ENCODE measurements around the gene SH3GLB1.

SH3GLB1 gene

DNA sequence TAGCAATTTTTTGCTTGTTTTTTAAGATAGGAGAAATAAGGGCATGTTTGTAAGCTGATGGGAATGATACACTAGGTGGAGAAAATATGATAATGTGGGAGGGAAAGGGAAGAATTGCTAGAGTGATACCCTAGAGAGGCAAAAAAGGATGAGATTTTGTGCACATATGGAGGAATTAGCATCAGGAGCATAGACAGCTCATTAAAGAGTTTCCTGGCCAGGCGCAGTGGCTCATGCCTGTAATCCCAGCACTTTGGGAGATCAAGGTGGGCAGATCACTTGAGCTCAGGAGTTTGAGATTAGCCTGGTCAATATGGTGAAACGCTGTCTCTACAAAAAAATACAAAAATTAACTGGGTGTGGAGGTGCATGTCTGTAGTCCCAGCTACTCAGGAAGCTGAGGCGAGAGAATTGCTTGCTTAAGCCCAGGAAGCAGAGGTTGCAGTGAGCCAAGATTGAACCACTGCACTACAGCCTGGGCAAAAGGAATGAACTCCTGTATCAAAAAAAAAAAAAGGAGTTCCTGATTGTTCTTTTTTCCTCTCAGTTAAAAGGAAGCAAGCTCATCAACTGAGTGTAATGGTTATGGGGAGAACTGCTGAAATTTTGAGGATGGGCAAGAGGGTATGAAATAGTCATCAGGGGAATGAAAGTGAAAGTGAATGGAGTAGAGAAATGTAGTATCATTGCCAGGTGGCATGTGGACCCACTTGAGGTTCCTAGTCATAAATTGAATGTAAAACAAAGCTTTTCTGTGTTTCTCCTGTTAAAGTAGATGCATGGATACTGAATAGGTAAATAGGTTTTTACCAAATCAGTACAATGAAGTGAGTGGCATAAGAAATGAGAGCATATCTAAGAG, 35.5 kb downstream of the SH3GLB1 start:
- DNase-seq, result no peak

DNA sequence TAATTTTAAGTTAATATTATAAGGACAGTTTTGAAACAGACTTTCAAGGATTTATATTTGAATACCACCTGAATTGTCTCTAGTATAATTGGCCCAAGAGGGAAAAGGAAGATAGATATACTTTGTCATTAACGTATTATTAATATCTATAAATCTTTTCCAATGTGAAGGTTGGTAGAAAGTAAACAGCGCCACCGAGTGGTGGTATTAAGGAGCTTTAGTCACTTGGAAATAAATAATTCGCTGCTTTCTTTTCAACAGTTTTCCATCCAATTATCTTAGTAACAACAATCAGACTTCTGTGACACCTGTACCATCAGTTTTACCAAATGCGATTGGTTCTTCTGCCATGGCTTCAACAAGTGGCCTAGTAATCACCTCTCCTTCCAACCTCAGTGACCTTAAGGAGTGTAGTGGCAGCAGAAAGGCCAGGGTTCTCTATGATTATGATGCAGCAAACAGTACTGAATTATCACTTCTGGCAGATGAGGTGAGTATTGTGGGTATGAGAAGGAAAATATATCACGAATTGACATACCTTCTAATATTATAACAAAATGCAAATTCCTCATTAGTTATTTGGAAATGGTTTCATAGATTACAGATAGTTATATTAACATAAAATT, 37.7 kb downstream of the SH3GLB1 start:
- DNase-seq, result no peak

DNA sequence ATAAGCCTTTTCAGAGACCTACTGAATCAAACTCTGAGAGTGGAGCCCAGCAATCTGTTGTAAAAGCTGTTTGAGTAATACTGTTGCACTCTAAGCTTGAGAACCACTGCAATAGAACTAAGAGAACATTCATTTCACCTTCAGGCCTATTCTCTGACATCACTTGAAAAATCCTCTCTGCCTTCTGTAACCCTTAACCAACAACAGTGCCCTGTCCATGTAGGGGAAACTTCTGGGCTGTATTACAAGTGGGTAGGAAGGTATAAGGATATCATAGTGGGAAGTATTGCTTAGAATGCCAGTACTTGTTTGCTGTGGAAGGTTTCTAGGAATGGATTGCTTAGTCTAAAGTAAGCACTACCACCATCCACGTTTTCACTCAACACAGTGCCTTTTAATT, 42.9 kb downstream of the SH3GLB1 start:
- DNase-seq, result no peak

DNA sequence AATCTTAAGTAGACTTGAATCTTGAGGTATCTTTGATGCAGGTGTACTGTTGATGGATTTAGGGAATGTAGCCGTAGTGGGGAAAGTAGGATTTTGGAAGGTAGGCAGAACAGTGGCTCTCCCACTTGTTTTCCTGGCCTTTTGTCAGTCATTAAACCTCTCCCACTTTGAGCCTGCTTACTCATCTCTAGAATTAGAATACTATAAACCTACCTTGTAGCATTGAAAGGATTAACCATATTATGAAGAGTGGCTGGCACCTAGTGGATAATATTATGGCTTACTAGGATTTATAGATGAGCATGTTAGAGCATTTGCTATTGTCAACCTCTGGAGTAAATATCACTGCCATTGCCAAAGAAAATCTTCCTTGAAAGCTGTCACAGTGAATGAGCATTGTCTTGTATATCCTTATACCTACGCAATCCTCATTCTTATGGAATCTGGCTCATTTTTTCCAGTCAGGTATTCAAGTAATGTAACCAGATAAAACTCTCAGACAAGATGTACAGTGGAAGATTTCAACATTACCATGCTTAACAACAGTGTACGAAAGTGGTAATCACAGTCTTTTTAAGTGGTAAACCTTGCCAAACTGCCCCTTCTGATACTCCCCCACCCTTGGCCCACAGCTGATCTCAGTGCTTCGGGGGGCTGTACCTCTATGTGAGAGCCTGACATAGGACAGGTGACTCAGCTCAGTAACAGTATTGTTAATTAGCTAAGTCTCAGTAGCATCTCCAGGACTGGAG, 44.4 kb downstream of the SH3GLB1 start:
- DNase-seq, result no peak

DNA sequence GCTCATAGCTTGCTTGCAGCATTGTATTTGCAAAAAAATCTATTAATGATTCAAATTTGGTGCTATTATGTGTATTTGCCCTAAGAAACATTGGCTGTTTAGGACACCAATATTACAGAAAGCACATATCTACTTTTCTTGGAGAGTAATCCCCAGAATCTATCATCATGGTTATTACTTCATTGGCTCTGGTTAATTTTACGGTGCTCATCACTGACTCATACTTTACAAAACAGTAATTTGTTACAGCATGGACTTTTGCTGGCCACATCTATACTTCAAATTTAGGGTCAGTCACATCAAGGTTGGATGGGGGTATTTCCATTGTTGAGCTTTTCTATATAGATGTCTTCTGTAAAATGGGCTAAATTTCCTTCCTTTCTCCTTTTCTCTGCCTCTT, 45.7 kb downstream of the SH3GLB1 start:
- no peak for DNase-seq

DNA sequence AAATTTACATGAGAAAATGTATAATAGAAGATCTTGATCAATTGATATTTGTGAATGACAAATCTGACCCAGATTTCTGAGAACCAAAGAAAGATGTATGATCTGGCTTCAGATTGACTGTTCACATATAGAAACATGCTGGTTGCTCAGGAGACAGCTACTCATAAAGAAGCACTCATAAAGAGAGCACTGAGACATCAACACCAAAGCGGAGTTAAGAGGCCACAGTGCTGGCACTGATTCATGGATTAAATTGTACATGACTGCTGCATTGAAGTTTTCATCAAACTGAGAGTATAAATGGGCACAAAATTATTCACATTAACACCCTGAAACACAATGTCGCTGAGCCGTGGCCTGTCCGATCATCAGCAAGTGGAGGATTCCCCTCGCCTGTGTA, 46.2 kb downstream of the SH3GLB1 start:
- no peak for DNase-seq

DNA sequence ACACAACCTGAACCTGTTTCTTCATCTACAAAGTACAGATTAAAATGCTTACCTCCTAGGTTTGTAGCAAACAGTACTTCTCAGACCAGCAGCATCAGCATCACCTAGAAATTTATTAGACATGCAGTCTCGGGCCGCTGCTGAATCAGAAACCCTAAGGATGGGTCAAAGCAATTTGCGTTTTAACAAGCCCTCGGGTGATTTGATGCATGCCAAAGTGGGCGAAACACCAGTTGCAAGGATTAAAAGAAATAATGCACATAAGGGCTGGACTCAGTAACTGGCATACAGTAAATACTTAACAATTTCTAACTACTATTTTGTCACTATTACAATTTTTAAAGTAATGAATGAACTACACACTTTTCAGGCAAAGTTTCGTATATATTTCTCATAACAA, 47.5 kb downstream of the SH3GLB1 start:
- DNase-seq, result no peak

DNA sequence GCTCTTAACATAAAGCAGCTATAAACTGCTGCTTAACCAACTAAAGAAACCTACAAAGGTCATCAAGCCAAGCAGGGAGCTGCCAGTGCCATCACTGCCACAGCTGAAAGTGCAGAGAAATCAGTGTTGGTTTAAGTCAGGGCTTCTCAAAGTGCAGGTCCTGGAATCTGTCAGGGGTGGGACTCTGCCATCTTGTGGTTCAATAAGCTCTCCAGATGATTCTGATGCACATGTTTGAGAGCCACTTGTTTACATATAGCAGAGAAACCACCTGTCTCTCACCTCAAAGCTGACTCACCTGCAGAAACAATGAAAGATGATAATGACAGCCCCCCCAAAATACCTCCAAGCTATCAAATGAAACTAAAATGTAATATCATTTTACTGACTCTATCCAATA, 49.3 kb downstream of the SH3GLB1 start:
- DNase-seq, result no peak

DNA sequence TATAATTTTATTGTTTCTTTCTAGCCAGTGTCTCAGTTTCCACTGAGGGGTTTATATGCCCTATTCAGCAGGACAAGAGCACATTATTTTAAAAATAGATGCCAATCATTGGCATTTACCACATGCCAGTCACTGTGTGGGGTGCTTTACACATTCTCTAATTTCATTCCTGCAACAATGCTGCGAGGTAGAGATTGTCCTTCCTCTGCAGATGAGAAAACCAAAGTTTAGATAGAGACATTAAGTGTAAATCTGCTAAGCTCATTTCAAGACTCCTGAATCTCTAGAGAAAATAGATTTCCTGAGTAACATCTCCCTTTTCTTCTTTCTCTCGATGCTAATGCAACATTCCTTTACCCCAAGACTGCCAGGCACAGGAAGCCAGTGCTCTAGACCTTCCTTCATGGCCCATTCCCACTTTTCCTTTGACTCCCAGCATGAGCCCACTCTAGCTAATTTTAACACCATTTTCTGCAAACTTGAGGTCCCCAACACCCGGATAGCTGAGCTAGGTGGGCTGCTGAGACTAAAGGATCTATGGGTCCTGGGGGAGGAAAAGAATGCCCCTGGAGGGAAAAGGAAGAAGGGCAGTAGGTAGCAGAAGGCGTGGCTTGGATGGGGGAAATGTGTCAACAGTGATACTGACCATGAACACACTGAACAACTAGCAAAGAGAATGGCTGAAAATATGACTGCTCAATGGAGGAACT, 50.0 kb downstream of the SH3GLB1 start:
- no peak for DNase-seq

DNA sequence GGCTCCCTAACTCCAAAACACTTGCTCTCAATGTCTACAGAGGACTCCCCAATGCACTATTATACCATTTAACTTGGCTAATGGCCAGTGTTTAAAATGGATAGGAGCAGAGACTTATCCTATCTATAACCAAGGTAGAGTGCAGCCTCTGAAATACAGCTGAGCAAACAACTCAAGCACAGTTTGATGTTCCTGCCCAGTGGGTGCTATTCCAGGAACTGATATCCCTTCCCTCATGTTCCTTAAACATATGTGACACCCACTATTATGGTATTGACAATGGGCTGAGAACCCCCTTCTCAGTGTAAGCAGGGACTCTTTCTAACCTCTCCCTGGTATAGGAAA, 51.7 kb downstream of the SH3GLB1 start:
- no peak for DNase-seq

DNA sequence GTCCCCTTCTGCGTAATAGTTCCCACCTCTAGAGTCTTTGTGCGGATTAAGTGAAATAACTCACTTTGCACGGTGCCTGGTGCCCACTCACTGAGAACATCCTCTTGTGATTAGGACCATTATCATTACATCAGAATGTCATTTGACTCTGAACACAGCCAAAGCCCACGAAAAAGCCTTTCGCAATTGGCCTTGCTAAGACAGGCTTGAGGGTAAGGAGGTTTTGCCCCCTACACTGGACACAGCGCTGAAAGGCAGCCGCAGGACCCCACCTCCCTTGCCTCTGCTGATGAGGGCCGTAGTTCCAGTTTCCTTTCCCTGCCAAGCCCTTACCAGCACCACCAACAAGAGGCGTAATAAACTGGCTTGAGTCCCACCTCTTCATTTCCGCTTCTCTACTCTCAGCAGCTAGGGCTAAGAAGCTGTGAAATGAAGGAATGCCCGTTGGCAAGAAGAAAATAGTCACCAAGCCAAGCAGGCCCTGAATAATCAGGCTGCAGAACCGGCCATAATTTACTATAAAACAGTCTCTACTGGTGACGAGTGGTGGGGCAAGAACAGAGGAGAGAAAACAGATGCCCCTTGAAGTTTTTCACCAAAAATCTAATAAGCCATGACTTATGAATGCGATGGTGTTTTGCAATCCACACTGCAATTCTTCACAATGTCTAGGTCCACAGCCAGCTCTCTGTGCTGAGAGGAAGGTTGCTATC, 53.1 kb downstream of the SH3GLB1 start:
- DNase-seq, result no peak

DNA sequence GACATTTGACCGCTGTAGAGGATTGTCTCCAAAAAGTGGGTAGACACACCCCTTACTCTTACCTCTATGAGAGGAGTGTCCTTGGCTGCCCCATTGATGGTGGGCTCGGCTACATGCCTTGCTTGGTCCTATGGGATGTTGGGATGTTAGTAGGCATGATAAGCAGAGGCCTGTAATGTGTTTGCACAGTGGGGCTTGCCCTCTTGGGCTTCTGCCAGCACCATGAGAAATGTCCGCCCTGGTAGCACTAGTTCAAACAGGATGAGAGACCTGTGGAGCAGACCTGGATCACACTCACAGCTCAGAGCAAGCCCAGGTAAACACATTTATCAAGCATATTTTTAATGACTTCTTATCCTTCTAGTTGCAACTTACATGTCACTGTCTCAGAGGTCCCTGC, 54.2 kb downstream of the SH3GLB1 start:
- DNase-seq, result no peak

DNA sequence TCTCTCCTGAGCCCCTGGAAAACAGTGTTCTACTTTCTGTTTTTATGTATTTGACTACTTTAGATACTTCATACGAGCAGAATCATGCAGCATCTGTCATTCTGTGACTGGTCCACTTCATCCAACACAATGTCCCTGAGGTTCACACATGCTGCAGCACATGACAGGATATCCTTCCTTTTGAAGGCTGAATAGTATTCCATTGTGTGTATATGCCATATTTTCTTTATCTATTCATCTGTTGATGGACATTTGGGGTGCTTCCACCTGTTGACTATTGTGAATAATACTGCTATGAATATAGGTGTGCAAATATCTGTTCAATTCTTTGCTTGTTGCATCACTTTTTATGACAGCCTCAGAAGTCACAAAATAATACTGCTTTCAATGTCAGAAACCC, 55.8 kb downstream of the SH3GLB1 start:
- DNase-seq, result no peak

DNA sequence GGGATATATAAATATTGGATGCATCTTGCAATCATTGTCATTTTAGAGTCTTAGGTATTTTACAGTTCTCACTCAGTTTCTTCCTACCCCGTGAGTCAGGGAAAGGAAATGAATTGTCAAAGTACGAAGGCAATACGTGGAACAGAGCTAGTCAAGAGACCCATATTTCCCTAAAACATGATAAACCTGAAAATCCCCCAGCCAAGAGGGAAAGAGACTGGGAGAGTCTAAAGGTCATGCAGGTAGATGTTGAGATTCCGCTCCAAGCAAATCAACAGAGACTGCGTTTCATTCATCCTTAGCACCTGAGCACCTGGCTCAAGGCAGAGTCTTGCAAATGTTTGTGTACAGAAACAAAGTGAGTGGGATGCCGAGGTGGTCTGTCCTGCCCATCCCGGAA, 58.0 kb downstream of the SH3GLB1 start:
- DNase-seq, result no peak

DNA sequence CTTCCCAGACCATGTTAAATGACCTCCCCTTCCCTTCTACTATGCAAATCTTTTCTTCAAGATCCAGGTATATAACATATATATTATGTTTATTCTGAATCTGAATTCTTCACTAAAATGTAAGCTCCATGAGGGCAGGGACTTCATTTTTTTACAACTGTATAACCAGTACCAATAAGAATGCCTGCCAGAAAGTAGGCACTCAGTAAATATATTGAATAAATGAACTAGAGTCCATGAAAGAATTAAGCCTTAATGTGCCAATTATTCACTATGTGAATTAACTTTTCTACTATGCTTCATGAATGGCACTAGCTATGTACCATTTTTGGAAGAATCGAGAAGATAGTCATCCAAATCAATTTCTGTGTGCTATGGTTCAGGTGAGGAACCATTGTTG, 60.1 kb downstream of the SH3GLB1 start:
- DNase-seq, result no peak

DNA sequence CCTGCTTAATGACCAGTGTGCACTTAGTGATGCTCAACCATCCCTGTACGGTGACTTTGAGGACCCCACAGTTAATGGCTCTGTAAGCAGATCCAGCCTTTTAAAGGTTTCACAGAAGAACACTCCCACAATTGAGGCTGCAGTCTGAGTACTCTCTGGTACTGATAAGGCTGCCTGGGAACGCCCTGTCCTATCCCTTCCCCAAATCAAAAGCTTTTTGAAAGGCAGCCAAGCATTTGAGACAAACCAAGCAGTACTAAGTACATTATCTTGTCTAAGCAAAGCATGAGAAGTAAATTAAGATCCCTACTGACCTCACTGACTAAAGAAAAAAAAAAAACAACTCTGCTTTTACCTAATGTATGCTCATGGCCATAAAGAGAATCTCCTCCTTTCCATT, 60.7 kb downstream of the SH3GLB1 start:
- DNase-seq, result no peak

DNA sequence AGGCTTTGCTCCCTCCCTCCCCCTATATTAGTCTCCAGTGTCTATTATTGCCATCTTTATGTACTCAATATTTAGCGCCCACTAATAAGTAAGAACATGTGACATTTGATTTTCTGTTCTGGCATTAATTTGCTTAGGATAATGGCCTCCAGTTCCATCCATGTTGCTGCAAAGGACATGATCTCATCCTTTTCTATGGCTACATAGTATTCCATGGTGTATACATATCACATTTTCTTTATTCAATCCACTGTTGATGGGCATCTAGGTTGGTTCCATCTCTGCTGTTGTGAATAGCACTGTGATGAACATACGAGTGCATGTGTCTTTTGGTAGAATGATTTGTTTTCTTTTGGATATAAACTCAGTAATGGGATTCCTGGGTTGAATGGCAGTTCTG, 61.3 kb downstream of the SH3GLB1 start:
- no peak for DNase-seq

DNA sequence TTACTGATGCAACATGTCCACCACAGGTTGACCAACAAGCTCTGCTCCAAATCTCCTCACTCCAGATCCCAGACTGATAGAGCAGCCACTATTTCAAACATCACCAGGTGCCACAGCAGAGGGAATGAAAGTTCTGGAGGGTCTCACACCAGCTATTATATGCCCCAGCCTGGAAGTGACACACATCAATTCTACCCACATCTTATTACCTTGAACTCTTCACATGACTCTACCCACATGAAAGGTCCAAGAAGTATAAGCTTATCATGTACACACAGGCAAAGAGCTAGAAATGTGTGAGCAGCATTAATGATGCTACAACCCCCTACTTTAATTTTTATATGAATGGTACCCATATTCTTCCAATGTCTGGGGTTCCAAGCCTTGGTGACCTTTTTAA, 64.2 kb downstream of the SH3GLB1 start:
- no peak for DNase-seq

DNA sequence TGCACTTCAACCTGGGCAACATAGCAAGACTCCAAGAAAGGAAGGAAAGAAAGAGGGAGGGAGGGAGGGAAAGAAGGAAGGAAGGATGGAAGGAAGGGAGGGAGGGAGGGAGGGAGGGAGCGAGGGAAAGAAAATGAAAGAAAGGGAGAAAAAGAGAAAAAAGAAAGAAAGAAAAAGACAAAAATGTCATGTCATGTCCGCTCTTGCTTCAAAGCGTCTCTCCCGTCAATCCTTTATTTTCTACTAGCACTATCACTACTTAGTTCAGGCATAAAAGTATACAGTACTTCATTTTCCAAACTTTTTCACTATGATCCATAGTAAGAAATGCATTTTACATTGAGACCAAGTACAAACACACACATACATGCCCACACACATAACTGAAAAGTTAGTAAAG, 64.7 kb downstream of the SH3GLB1 start:
- no peak for DNase-seq

DNA sequence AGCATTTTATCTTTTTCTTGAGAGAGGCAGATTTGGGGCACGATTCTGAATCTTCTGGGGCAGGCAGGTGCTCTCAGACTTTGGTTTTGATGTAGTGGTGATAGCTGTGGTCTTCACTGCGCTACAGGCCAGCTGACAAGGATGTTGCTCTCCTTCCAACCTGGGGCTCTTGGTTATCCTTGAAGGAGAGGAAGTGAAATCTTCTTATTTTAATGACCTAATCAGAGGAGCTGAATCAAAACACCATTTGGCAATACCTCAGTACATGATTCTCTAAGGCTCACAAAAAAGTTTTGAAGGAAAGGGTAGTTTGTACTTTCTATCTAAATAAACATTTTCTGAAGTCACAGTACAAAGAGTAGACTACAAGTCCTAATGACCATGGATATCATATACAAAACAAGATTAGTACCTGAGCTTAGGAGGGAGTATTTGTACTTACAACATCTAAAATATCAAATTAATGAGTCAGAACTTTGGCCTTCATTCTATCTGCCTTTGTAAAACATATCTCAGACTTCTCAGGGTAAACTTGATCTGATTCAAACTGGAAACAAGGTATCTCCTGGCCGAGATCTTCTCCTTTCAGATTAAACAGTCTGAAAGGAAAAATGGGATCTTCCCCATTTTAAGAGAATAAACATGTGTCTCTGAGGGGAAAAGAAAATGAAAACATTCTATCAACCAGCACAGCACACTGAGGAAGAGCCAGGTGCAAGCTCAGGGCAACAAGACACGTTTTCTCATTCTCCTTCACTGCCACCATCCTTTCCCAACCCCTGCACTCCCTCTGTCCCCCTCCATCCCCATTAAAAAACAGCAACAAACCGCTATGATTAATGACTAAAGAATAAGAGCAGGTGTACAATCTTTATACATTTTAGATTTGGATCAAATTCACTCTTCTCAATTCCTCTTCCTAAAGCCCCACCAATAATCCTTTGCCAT, 69.2 kb downstream of the SH3GLB1 start:
- DNase-seq, result no peak
